GM19467 (cell line): ENCODE data around the gene KRTAP4-6.
"Not testable (repeated sequence)": the region's sequence is repeated elsewhere in the genome, so short reads cannot be mapped to it uniquely, and the experiment has no call there.

Experiments
- ATAC-seq: cut with Tn5 transposase; IDR thresholded peaks from one replicate; pipeline ENCODE4 v1.9.1; 2021; ENCODE audit warnings: mild to moderate bottlenecking, moderate library complexity; ENCODE audit not compliant: unreplicated experiment

Gene KRTAP4-6

GRCh38 chr17:41147531-41148204 is 7.3 kb upstream of the KRTAP4-6 start:
- ATAC-seq = no peak

- ATAC-seq = no peak
Measured at GRCh38 chr17:41145261-41145660, 4.9 kb upstream of the KRTAP4-6 start.

- ATAC-seq = no peak
Measured at GRCh38 chr17:41144846-41145245, 4.5 kb upstream of the KRTAP4-6 start.

DNA sequence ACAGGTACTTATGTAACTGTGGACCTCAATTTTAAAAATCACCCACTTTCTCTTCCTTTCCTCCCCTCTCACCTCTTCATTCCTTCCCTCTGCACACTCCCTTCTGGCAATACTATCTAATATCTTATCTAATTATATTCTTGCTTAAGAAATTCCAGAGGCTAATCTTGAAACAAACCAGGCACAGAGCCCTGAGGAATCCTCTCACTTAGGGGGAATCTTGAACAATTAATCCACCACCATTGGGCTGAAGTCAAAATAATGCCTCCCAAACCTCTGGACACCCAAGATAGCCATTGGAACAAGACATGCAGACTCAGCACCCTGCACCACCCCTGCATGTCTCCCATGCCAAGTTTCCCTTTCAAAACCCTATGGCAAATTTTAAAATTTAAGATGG is 1.0 kb upstream of the KRTAP4-6 start:
- ATAC-seq = no peak

DNA sequence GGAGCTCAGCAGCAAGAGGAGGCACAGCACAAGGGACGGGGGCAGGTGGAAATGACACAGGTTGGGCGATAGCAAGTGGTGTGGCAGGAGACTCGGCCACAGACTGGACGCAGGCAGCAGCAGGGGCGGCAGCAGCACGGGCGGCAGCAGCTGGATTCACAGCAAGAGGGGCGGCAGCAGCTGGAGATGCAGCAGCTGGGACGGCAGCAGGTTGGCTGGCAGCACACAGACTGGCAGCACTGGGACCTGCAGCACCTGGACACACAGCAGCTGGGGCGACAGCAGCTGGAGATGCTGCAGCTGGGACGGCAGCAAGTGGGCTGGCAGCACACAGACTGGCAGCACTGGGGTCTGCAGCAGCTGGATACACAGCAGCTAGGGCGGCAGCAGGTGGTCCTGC is 479 bp downstream of the KRTAP4-6 start:
- not testable (repeated sequence) for ATAC-seq

- ATAC-seq = no peak
Measured at GRCh38 chr17:41133880-41134735, 6.2 kb downstream of the KRTAP4-6 start.

GRCh38 chr17:41131979-41132378 is 8.4 kb downstream of the KRTAP4-6 start:
- no peak for ATAC-seq

DNA sequence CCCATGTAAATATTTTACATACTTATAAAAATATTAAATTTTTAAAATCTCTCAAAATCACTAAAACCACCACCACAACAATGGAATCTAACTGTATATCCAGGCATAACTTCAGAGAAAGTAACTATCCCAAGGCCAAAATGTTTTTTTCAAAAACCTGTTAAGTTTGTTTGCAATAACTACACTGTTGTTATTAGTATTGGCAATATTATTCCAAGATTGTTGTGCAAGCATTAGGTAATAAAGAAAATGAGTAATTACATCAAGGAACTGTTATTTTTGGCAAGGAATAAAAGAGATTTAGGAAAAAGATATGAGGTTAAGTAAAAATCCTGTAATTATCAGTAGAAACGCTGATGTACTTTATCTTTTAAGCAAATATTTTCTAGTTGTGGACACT is 13.0 kb downstream of the KRTAP4-6 start:
- no peak for ATAC-seq

- ATAC-seq = no peak
Measured at GRCh38 chr17:41126412-41126811, 13.9 kb downstream of the KRTAP4-6 start.

DNA sequence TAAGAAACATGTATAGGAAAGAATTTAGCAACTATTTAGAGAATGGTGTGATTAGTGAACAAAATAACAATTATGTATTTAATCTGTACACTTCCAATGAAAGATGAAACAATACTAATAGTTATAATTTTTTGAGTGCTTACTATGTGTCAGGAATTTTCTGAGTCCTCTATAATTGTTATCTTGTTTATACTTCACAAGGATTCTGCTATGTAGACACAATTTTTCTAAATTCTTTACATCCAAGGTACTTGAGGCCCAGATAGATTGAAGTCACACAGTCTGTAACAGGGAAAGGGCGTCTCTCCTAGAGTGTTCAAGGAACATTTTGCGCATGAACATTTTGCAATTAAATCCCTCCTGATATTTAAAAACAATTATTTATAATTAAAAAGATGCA is 15.3 kb downstream of the KRTAP4-6 start:
- ATAC-seq = no peak

DNA sequence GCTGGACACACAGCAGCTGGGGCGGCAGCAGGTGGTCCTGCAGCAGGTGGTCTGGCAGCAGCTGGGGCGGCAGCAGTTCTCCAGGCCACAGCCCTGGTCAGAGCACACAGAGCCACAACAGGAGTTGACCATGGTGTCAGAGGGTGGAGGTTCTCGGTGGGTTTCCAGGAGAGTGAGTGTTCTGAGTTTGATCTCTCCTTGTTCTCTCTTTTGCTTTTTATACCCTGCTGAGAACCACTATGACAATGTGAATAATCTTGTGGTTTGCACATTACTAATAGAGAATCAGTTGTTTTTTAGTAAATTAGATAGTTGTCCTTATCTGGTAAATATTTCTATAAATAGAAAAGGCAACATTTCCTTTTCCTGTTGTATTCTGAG is 16.4 kb downstream of the KRTAP4-6 start, which contains the start of gene KRTAP4-12:
TSS of gene KRTAP4-12 (minus strand) at position 192 of the 381 bp plus-strand sequence. CDS start at position 132, 60 bp downstream.
- not testable (repeated sequence) for ATAC-seq

DNA sequence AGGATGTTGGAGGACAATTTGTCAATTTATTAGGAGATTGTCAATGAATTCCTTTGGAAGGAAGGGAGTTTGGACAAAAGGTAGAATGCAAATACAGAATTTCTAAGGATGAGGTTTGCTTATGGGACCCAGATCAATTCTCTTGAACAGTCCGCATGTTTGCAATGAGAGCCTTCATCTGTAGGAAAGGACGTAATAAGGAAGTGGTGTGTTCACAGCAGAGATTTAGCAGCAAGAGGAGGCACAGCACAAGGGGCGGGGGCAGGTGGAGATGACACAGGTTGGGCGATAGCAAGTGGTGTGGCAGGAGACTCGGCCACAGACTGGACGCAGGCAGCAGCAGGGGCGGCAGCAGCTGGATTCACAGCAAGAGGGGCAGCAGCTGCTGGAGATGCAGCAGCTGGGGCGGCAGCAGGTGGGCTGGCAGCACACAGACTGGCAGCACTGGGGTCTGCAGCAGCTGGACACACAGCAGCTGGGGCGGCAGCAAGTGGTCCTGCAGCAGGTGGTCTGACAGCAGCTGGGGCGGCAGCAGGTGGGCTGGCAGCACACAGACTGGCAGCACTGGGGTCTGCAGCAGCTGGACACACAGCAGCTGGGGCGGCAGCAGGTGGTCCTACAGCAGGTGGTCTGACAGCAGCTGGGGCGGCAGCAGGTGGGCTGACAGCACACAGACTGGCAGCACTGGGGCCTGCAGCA is 16.9 kb downstream of the KRTAP4-6 start:
- ATAC-seq = not testable (repeated sequence)

GRCh38 chr17:41121742-41122141 is 18.6 kb downstream of the KRTAP4-6 start:
- ATAC-seq = no peak

GRCh38 chr17:41119696-41120690 is 20.4 kb downstream of the KRTAP4-6 start:
- ATAC-seq = not testable (repeated sequence)

GRCh38 chr17:41118721-41119120 is 21.6 kb downstream of the KRTAP4-6 start:
- no peak for ATAC-seq

DNA sequence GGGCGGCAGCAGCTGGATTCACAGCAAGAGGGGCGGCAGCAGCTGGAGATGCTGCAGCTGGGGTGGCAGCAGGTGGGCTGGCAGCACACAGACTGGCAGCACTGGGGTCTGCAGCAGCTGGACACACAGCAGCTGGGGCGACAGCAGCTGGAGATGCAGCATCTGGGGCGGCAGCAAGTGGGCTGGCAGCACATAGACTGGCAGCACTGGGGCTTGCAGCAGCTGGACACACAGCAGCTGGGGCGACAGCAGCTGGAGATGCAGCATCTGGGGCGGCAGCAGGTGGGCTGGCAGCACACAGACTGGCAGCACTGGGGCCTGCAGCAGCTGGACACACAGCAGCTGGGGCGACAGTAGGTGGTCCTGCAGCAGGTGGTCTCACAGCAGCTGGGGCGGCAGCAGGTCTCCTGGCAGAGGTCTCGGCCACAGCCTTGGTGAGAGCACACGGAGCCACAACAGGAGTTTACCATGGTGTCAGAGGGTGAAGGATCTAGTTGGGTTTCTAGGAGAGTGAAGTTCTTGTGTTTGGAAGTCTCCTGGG is 22.4 kb downstream of the KRTAP4-6 start, which contains the start of gene KRTAP4-11:
TSS of gene KRTAP4-11 (minus strand) at position 528 of the 541 bp plus-strand sequence. CDS start at position 470, 58 bp downstream.
- ATAC-seq = not testable (repeated sequence)

GRCh38 chr17:41116297-41116696 is 24.0 kb downstream of the KRTAP4-6 start:
- ATAC-seq = no peak

DNA sequence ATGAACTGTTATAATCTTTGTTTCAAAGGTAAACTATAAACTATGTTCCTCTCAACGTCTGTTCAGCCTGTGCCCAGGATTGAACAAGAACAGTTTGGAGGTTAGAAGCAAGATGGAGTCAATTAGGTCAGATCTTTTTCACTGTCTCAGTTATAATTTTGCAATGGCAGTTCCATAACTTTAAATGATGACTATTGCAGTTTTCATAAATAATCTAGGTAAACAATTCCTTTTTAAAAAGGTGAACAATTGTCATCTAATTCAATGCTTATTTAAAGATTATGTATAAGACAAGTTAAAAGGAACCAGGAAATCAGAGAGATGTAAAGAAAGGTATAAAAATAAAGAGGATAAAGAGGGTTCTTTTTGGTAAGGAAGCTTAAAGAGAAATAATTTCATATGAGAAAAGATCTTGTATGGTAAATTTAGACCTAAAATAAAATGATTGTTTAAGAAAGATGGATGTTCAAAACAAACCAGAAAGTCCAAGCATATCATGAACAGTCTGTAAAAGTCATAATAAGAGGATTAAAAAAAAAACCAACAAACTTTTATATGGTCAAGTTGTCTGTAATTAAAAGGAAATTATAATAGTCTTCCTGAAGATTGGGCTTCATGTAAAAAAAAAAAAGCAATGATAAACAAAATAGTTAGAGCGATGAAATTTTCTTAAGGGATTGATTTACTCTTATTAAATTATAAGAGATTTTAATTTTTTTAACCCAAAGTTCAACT is 29.0 kb downstream of the KRTAP4-6 start:
- no peak for ATAC-seq

DNA sequence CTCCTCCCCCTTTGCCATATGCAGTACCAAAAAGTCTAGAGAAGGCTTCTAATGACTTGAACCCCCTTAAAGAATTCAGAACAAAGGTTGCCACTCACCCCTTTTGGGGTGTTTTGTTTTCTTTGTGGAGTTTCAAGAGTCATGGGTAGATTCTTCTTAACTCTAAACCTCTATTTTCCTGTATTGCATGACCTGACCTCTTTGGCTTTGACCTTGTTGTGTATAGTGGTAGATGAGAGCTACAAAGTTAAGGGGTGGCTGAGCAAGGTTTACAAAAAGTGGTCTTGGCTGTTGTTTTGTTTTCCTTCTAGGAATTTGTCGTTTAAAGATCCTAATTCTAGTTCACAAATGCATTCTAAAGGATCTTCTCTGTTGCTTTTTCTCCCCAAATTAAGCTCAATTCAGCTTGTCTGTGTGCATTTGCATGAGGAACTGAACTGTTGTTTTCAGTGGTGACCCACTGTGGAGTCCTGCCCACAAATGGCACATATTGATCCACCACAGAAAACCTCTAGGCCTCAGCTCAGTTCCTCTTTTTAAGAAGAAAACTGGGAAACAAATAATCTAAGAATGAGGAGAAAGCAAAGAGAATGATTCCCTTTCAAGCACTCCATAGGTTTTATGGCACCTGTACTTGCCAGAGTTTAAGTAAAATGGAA is 31.5 kb downstream of the KRTAP4-6 start:
- ATAC-seq = not testable (repeated sequence)
